ENCODE measurements around the gene ADGRD1.
"Not testable (repeated sequence)": the region's sequence is repeated elsewhere in the genome, so short reads cannot be mapped to it uniquely, and the experiment has no call there.

The ADGRD1 gene

DNA sequence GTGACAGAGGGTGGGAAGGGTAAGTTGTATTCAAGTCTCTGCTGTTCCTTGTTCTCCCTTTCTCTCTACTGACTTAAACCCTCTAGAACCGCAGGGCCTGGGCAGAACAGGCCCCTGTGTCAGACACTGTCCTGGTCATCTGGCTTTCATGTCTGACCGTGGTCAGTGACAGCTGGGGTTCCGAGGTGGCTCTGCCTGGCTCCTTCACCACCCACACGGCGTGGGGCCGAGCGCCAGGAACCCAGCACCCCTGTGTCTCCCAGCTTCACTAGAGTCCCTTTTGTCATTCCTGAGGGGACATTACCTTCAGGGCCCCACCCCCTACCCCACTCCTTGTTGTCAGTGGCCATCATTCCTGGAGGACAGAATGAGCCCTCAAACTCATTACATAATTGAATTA lies 168.9 kb downstream of the ADGRD1 start:
- no peak overlapping the region for H3K4me3 ChIP-seq (ENCODE audit: low read depth, low read length)
- TF ChIP-seq CTCF (IDR thresholded peaks at IDR 0.05; ENCODE audit: borderline replicate concordance, insufficient read depth, low read depth, low read length) = no peak

GRCh38 chr12:131123817-131124216 lies 170.1 kb downstream of the ADGRD1 start:
- H3K4me3 ChIP-seq (ENCODE audit: low read depth, low read length) = no peak overlapping the region
- no peak for TF ChIP-seq CTCF (IDR thresholded peaks at IDR 0.05; ENCODE audit: borderline replicate concordance, insufficient read depth, low read depth, low read length)

- no peak overlapping the region for H3K4me3 ChIP-seq (ENCODE audit: low read depth, low read length)
- TF ChIP-seq CTCF (IDR thresholded peaks at IDR 0.05; ENCODE audit: borderline replicate concordance, insufficient read depth, low read depth, low read length) = no peak
These were observed 171.0 kb downstream of the ADGRD1 start for GRCh38 chr12:131124487-131125280.

DNA sequence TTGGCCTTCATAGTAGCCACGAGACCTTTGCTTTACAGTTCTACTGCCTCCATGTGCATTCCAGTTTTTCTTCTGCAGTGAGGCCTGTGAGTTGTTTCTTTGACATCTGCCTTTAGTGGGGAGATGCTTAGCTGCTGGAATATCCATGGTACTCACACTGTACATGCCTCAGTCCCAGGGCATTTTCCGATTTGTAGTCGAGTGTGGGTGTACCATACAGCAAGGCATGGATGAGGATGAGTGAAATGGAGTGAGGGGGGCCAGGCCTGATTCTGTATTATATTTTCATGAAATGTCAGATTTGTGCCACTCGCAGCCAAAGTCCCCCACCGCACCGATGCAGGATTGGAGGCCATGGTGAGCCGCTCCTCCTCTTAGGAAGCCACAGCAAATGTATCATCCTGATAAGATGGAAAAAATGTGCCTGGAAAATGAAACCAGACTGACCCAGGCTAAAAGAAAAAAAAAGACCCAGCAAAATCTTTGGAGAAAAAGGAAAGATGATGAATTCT lies 173.0 kb downstream of the ADGRD1 start:
- H3K4me3 ChIP-seq (ENCODE audit: low read depth, low read length) = no peak overlapping the region
- no peak for TF ChIP-seq CTCF (IDR thresholded peaks at IDR 0.05; ENCODE audit: borderline replicate concordance, insufficient read depth, low read depth, low read length)

DNA sequence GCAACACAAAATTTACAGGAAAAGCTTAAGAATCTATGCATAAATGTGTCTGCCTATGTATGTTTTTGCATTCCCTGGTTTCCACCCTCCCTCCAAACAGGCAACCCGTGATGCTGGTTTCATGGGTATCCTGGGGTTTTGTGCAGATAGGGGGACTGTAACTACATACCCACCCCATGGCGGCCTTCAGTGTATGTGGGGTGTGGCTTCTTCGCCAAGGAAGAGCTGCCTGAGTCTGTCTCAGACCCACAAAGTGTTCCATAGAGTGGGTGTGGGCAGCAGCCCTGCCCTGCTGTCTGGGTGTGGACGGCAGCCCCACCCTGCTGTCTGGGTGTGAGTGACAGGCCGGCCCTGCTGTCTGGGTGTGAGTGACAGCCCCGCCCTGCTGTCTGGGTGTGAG lies 174.8 kb downstream of the ADGRD1 start:
- no peak overlapping the region for H3K4me3 ChIP-seq (ENCODE audit: low read depth, low read length)
- no peak for TF ChIP-seq CTCF (IDR thresholded peaks at IDR 0.05; ENCODE audit: borderline replicate concordance, insufficient read depth, low read depth, low read length)

- not testable (repeated sequence) for H3K4me3 ChIP-seq (ENCODE audit: low read depth, low read length)
These were observed 175.4 kb downstream of the ADGRD1 start for GRCh38 chr12:131128966-131129619.

DNA sequence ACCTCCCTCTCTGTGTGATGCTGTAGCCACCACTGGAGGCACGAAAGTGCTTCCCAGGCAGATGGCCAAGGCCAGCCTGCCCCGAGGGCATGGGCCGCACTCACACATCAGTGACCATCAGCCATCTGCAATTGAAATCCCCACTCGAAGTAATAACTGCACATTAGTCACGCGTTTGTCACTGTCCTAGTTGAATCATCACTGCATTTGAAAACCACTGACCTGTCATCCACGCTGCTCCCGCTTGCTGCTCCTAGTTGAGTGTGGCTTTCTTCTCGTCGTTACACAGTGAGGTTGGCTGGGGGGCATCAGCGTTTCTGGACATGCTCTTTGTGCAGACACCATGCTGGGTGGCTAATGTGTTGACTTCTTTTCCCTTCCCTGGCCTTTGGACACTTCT lies 176.1 kb downstream of the ADGRD1 start:
- no peak for TF ChIP-seq CTCF (IDR thresholded peaks at IDR 0.05; ENCODE audit: borderline replicate concordance, insufficient read depth, low read depth, low read length)

More for the DNA sequence above, 176.1 kb downstream of the ADGRD1 start:
- H3K4me3 ChIP-seq (ENCODE audit: low read depth, low read length) = no peak overlapping the region

All from GM12875 (cell line).